ENCODE data around the gene COTL1.

The COTL1 gene, protein sequence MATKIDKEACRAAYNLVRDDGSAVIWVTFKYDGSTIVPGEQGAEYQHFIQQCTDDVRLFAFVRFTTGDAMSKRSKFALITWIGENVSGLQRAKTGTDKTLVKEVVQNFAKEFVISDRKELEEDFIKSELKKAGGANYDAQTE

DNA sequence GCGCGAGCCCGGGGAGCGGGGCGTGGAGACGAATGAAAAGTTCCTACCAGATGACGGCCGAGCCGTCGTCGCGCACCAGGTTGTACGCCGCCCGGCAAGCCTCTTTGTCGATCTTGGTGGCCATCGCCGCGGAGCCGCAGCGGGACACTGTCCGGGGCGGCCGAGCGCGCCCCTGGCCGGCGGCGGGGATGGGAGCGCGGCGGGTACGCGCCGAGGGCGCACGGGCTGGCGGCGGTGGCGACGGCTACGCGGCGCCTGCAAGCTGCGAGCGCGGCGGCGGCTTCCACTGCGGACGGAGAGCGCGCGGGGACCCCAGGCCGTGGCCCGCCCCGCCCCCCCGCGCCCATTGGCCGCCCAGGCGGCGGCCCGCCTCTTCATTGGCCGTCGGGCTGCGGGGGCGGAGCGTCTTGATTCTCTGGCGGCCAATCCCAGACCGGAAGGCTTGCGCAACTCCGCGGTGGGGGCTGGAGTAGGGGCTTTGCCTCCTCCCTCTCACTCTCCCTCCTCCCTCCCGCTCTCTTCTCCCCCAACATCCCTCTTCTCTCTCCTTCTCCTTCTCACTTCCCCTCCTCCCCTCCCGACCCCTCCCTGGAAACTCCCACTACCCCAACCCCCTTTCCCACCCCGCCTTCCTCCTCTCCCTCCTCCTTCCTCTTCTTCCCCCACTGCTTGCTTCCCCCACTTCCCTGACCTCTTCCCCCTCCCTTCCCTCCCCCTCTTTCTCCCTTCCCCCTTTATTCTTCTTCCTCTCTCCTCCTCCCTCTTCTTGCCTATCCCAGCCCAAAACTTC is at the start of gene COTL1:
Gene COTL1 (minus strand): TSS at position 288 of the 790 bp plus-strand sequence. CDS start 164 bp downstream, at position 124.
- no peaks in the 10 kb centered on the region for H3K9me3 Mint-ChIP-seq (ENCODE audit: low read depth)
- peak within 1 kb of the TSS; percentile 98 for H3K4me3 Mint-ChIP-seq
- H3K4me1 Mint-ChIP-seq (ENCODE audit: low read depth) = peaks cover 39% of the 10 kb centered on the region
- peaks cover 8% of the 10 kb centered on the region for H3K36me3 Mint-ChIP-seq
- no peaks in the 10 kb centered on the region for H3K27me3 Mint-ChIP-seq
- peak within 1 kb of the TSS; percentile 92 for H3K27ac Mint-ChIP-seq

DNA sequence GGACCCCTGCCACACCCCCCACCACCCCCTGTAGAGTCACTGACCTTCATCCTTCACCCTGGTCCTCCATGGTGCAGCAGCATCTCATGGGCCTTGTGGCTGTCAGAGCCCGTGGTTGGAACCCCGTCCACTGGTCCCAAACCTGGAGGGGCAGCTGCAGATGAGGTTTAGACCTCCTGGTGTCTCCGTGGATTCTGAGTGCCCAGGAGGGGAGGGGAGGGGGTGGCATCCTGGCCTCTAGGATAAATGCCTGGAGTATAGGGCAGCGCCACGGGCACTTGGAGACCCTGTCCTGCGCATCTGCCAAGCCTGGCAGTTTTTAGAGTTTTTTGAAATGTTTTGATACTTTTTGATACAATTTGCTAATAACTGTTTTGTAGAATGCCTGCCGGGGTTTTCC is 48.0 kb upstream of the COTL1 start:
- H3K36me3 Mint-ChIP-seq = peaks cover 4% of the 10 kb centered on the region
- H3K4me3 Mint-ChIP-seq = no peak overlapping the region
- H3K27ac Mint-ChIP-seq = no peak overlapping the region

DNA sequence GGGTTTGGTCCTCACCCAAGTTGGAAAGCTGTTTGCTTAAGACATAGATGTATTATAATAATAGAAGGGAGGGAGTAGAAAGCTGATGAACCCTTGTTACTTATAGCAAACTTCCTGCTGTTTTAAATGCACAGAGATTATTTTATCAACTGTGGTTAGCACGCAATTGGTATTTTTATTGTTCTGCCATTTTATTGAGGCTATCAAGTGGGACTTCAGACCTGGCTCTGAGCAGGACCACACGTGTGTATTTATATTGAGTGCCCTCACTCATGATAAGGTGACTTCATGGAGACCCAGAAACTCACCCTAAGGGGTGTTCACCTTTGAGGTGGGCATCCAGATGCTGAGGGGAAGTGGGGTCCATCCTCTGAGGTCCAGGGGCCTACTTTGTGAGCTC is 47.5 kb upstream of the COTL1 start:
- H3K4me1 Mint-ChIP-seq (ENCODE audit: low read depth) = peaks cover 4% of the 10 kb centered on the region
- H3K27me3 Mint-ChIP-seq = no peaks in the 10 kb centered on the region
- H3K9me3 Mint-ChIP-seq (ENCODE audit: low read depth) = no peaks in the 10 kb centered on the region
- no peak overlapping the region for H3K4me3 Mint-ChIP-seq
- no peak overlapping the region for H3K27ac Mint-ChIP-seq
- peaks cover 4% of the 10 kb centered on the region for H3K36me3 Mint-ChIP-seq

More for the DNA sequence above, 48.0 kb upstream of the COTL1 start:
- Mint-ChIP-seq H3K9me3 (ENCODE audit: low read depth) (no peaks in the 10 kb centered on the region), H3K4me1 (ENCODE audit: low read depth) (peaks cover 3% of the 10 kb centered on the region), H3K27me3 (no peaks in the 10 kb centered on the region)

DNA sequence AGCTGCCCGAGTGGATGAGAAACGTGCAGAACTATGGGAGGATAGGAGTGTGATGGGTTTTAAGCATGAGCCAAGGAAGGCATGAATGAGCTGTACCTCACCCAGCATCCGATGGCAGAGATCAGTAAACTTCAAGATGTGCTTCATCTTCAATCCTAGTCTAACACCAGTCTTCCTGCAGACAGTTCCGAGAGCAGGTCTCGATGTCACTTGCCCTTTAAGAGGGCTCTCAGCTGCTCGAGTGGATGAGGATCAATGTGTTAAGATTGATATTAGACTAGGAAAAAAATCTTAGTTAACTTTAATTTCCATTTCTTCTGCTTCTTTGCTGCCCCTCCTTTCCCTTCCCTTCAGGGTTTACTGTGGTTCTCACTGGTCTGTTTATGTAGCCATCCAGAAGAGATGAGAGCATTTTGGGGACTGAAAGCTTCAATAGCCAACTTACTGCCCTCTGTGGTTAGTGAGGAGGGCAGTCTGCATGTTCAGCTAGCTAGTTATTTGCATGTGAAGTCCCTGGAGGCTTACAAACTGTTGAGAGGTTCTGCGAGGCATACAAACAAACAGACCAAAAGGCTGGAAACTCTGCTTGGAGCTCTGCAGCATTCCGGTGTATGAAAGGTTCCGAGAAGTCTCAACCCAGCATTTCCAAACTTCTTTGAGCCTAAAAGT is 45.7 kb upstream of the COTL1 start:
- Mint-ChIP-seq H3K4me1 (ENCODE audit: low read depth) (peaks cover 7% of the 10 kb centered on the region), H3K4me3 (no peak overlapping the region), H3K27ac (no peak overlapping the region), H3K36me3 (peaks cover 4% of the 10 kb centered on the region), H3K27me3 (no peaks in the 10 kb centered on the region), H3K9me3 (ENCODE audit: low read depth) (no peaks in the 10 kb centered on the region)

DNA sequence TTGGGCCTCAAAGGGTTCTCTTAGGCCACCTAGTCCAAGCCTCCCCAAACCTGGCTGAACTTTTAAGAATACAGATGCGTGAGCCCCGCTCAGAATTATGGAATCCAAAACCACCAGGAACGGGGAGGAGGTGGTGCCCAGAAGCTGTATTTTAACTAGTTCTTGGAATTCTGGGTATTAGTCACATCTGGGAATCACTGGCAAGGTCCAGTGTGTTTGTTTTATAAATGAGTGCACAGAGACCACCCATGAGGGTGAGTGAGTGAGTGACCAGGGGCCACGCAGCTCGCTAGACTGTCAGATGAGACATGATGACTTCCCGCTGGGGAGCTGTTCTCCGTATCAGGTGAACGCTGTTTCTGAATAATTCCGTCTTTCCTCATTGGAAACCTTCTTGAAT is 44.6 kb upstream of the COTL1 start:
- no peak overlapping the region for H3K4me3 Mint-ChIP-seq
- H3K9me3 Mint-ChIP-seq (ENCODE audit: low read depth) = no peaks in the 10 kb centered on the region
- H3K36me3 Mint-ChIP-seq = peaks cover 7% of the 10 kb centered on the region
- no peaks in the 10 kb centered on the region for H3K27me3 Mint-ChIP-seq
- H3K4me1 Mint-ChIP-seq (ENCODE audit: low read depth) = peaks cover 14% of the 10 kb centered on the region
- H3K27ac Mint-ChIP-seq = no peak overlapping the region

DNA sequence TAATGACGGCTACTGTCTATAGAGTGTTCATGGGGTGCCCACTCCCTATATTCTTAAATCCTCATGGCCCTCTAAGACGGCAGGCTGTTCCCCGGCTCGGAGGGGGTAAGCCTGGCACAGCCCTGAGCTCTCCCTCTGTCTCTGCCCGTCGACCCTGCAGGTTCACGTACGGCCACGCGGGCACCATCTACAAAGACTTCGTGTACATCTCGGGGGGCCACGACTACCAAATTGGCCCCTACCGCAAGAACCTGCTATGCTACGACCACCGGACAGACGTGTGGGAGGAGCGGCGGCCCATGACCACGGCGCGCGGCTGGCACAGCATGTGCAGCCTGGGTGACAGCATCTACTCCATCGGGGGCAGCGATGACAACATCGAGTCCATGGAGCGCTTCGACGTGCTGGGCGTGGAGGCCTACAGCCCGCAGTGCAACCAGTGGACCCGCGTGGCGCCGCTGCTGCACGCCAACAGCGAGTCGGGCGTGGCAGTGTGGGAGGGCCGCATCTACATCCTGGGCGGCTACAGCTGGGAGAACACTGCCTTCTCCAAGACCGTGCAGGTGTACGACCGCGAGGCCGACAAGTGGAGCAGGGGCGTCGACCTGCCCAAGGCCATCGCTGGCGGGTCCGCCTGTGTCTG is 43.7 kb upstream of the COTL1 start:
- Mint-ChIP-seq H3K9me3 (ENCODE audit: low read depth) (no peaks in the 10 kb centered on the region), H3K36me3 (peaks cover 7% of the 10 kb centered on the region), H3K27ac (no peak overlapping the region), H3K4me3 (no peak overlapping the region), H3K4me1 (ENCODE audit: low read depth) (peaks cover 19% of the 10 kb centered on the region), H3K27me3 (no peaks in the 10 kb centered on the region)

DNA sequence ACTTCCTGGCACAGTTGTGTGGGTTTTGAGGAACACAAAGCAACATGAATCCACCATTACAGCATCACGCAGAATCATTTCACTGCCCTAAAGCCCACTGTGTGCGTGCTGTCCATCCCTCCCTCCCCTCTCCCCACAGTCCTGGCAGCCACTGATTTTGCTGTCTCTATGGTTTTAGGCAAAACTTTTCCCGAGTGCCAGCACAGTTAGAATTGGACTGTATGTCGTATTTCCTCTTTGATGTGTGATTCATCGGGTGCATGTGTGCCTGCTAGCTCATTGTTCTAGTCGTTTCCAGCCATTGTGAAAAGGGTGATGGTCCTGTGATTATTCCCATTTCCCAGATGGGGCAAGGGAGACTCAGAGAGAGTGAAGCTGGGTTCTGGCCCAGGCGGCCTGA is 43.1 kb upstream of the COTL1 start:
- H3K27ac Mint-ChIP-seq = no peak overlapping the region
- peaks cover 7% of the 10 kb centered on the region for H3K36me3 Mint-ChIP-seq
- no peaks in the 10 kb centered on the region for H3K9me3 Mint-ChIP-seq (ENCODE audit: low read depth)
- no peaks in the 10 kb centered on the region for H3K27me3 Mint-ChIP-seq
- H3K4me3 Mint-ChIP-seq = no peak overlapping the region
- H3K4me1 Mint-ChIP-seq (ENCODE audit: low read depth) = peaks cover 24% of the 10 kb centered on the region

DNA sequence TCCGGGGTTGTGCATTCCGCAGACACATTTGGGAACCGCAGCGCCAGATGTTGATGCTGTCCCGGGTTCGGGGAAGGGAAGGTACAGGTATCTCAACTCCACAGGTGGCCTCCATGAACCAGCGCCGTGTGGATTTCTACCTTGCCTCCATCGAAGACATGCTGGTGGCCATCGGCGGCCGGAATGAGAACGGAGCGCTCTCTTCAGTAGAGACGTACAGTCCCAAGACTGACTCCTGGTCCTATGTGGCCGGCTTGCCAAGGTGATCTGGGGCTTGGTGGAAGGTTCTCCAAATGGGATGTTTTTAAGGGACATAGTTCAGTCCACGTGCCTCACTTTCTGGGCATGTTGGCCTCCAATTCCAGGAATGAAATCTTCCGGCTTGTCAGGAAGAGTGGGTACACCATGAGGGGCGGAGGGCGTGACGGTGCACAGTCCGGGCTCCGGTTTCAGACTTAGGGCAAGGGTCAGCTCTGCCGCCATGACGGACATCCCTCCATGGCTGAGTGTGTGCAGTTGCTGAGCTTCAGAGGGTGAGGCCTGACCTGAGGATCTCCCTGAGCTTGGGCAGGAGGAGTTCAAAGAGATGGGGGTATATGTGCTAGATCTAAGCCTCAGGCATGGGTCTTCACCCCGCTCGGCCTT is 41.9 kb upstream of the COTL1 start:
- H3K36me3 Mint-ChIP-seq = peaks cover 7% of the 10 kb centered on the region
- no peak overlapping the region for H3K4me3 Mint-ChIP-seq
- peaks cover 32% of the 10 kb centered on the region for H3K4me1 Mint-ChIP-seq (ENCODE audit: low read depth)

DNA sequence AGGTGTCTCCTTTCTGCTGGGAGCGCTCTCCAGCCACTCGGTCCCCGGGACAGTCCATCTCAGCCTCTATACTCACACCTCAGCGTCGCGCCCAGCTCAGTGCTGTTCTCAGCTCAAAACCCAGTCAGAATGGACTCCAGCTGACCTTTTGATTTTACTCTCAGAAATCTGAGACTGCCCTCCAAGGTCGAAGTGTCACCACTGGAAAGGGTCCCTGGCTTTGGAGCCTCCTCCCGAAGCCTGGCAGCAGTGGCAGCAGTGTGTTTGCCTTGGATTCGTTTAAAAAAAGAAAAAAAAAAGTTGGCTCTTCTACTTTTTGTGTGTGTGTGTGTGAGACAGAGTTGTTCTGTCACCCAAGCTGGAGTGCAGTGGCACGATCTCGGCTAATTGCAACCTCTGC is 40.8 kb upstream of the COTL1 start:
- no peak overlapping the region for H3K27ac Mint-ChIP-seq
- no peaks in the 10 kb centered on the region for H3K9me3 Mint-ChIP-seq (ENCODE audit: low read depth)
- H3K27me3 Mint-ChIP-seq = no peaks in the 10 kb centered on the region
- peaks cover 3% of the 10 kb centered on the region for H3K36me3 Mint-ChIP-seq
- H3K4me3 Mint-ChIP-seq = no peak overlapping the region
- peaks cover 33% of the 10 kb centered on the region for H3K4me1 Mint-ChIP-seq (ENCODE audit: low read depth)

More for the DNA sequence above, 41.9 kb upstream of the COTL1 start:
- Mint-ChIP-seq H3K9me3 (ENCODE audit: low read depth) (no peaks in the 10 kb centered on the region), H3K27ac (no peak overlapping the region), H3K27me3 (no peaks in the 10 kb centered on the region)

DNA sequence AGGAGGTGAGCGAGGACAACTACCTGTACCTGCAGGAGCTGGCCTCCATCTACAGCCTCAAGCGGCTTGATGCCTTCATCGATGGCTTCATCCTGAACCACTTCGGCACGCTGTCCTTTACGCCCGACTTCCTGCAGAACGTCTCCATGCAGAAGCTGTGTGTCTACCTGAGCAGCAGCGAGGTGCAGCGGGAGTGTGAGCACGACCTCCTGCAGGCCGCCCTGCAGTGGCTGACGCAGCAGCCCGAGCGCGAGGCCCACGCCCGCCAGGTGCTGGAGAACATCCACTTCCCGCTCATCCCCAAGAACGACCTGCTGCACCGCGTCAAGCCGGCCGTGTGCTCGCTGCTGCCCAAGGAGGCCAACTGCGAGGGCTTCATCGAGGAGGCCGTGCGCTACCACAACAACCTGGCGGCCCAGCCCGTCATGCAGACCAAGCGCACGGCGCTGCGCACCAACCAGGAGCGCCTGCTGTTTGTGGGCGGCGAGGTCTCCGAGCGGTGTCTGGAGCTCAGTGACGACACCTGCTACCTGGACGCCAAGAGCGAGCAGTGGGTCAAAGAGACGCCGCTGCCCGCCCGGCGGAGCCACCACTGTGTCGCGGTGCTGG is 39.5 kb upstream of the COTL1 start:
- no peak overlapping the region for H3K27ac Mint-ChIP-seq
- no peaks in the 10 kb centered on the region for H3K9me3 Mint-ChIP-seq (ENCODE audit: low read depth)
- H3K4me1 Mint-ChIP-seq (ENCODE audit: low read depth) = peaks cover 43% of the 10 kb centered on the region
- no peak overlapping the region for H3K4me3 Mint-ChIP-seq
- no peaks in the 10 kb centered on the region for H3K27me3 Mint-ChIP-seq
- H3K36me3 Mint-ChIP-seq = peaks cover 5% of the 10 kb centered on the region

DNA sequence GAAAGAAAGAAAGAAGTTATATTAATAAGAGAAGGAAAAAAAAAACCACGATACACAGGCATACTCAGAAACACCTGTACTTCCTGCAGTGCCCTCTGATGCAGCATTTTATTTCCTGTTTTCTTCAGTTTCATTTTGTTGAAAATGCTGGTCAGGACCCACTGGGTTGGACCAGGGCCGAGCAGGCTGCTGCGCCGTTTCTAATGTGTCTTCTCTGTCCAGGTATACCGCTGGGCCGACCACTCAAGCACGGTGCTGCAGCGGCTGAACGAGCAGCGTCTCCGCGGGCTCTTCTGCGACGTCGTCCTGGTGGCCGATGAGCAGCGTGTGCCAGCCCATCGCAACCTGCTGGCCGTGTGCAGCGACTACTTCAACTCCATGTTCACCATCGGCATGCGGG is 38.8 kb upstream of the COTL1 start:
- Mint-ChIP-seq H3K36me3 (peaks cover 5% of the 10 kb centered on the region), H3K4me3 (peak overlapping the region; percentile 49), H3K27ac (peak overlapping the region; percentile 86), H3K27me3 (no peaks in the 10 kb centered on the region), H3K9me3 (ENCODE audit: low read depth) (no peaks in the 10 kb centered on the region), H3K4me1 (ENCODE audit: low read depth) (peaks cover 50% of the 10 kb centered on the region)

DNA sequence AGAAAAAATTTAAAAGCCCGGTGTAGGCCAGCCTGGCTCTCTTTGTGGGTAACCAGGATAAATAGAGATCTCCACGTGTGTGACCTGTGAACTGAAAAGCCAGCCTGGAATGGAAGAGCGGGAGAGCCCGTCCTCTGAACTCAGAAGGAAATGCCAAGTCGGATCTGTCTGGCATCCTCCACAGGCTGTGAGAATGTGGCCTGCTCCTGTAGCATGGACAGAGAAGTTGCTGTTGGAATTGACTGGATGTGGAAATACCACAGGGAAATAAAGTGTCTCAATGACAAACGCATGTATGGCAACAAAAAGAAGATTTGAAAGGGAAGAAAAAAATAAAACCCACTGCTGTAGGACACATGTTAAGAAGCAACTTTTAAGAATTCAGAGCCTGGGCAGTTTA is 37.1 kb upstream of the COTL1 start:
- peaks cover 10% of the 10 kb centered on the region for H3K36me3 Mint-ChIP-seq
- no peaks in the 10 kb centered on the region for H3K9me3 Mint-ChIP-seq (ENCODE audit: low read depth)
- H3K27me3 Mint-ChIP-seq = no peaks in the 10 kb centered on the region
- H3K4me3 Mint-ChIP-seq = no peak overlapping the region
- peaks cover 63% of the 10 kb centered on the region for H3K4me1 Mint-ChIP-seq (ENCODE audit: low read depth)
- no peak overlapping the region for H3K27ac Mint-ChIP-seq

DNA sequence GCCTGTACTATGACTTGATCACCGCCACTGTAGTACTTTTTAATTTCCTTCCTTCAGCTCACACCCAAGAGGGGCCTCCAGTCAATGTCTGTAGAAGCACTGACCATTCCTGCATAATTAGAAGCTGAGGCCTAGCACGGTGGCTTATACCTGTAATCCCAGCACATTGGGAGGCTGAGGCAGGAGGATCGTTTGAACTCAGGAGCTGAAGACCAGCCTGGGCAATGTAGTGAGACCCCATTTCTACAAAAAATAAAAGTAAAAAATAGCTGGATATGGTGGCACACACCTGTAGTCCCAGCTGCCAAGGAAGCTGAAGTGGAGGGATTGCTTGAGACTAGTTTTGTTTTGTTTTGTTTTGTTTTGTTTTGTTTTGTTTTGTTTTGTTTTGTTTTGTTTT is 36.4 kb upstream of the COTL1 start:
- H3K27me3 Mint-ChIP-seq = no peaks in the 10 kb centered on the region
- H3K36me3 Mint-ChIP-seq = peaks cover 10% of the 10 kb centered on the region
- H3K27ac Mint-ChIP-seq = no peak overlapping the region
- H3K9me3 Mint-ChIP-seq (ENCODE audit: low read depth) = no peaks in the 10 kb centered on the region
- H3K4me1 Mint-ChIP-seq (ENCODE audit: low read depth) = peaks cover 69% of the 10 kb centered on the region
- H3K4me3 Mint-ChIP-seq = no peak overlapping the region

DNA sequence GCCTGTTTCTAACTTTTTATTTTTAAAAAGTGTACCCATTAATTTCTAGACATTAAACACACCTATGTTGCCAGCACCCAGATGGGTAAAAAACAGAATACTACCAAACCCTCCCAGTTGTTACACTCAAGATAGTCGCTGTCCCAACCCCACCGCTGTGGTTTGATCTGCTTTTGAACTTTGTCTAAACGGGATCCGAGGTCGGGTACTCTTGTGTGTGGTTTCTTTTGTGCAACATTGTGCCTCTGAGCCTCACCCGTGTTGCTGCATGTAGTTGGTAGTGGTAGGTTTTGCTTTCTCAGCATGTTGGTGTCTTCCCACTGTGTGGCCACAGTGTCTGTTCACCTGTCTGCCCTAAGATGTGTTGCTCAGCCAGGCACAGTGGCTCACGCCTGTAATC is 34.7 kb upstream of the COTL1 start:
- peaks cover 7% of the 10 kb centered on the region for H3K36me3 Mint-ChIP-seq
- peak overlapping the region; percentile 18 for H3K27ac Mint-ChIP-seq
- peak overlapping the region; percentile 31 for H3K4me3 Mint-ChIP-seq
- H3K4me1 Mint-ChIP-seq (ENCODE audit: low read depth) = peaks cover 65% of the 10 kb centered on the region
- H3K9me3 Mint-ChIP-seq (ENCODE audit: low read depth) = no peaks in the 10 kb centered on the region
- H3K27me3 Mint-ChIP-seq = no peaks in the 10 kb centered on the region

Data from activated naive CD8-positive, alpha-beta T cell (primary cell).